Activated CD4-positive, alpha-beta T cell treated with anti-CD3 and anti-CD28 coated beads for 36 hours (primary cell): Measurements from ENCODE around the gene RPL13. TPM values are rescaled to one million over a fixed set of nuclear protein-coding genes. Genes with fewer than 3 reads are reported as not detected.

Experiments used
- ATAC-seq: fragments of 200-7000 bp; cut with Tn5 transposase; one replicate; pipeline ENCODE4 v1.10.0; 2021; ENCODE audit warnings: mild to moderate bottlenecking, moderate library complexity
- CTCF ChIA-PET: fragments of 350-600 bp; sonication (Branson Sonifier 250); formaldehyde crosslinking; loops from one replicate; lab custom pipeline; 2021; ENCODE audit warnings: antibody characterized with exemption; lab: Charles Lee
- POLR2A ChIA-PET: fragments of 350-600 bp; sonication (Branson Sonifier 250); formaldehyde crosslinking; loops from one replicate; lab custom pipeline; 2021; ENCODE audit warnings: antibody characterized with exemption, inconsistent platforms; lab: Charles Lee
- DNase-seq: peaks from one replicate; pipeline ENCODE4 v3.0.0-alpha.2; 2020
- H3K27ac Mint-ChIP-seq: one replicate; pipeline ENCODE4 v1.8.0; 2021; ENCODE audit warnings: mixed read lengths
- H3K27me3 Mint-ChIP-seq: one replicate; pipeline ENCODE4 v1.8.0; 2021; ENCODE audit warnings: mixed read lengths
- H3K36me3 Mint-ChIP-seq: one replicate; pipeline ENCODE4 v1.8.0; 2021; ENCODE audit warnings: low read depth, mixed read lengths
- H3K4me1 Mint-ChIP-seq: one replicate; pipeline ENCODE4 v1.8.0; 2021; ENCODE audit warnings: mixed read lengths
- H3K4me3 Mint-ChIP-seq: one replicate; pipeline ENCODE4 v1.8.0; 2021; ENCODE audit warnings: mild to moderate bottlenecking, moderate library complexity, mixed read lengths
- H3K9me3 Mint-ChIP-seq: one replicate; pipeline ENCODE4 v1.8.0; 2021; ENCODE audit warnings: low read depth, mixed read lengths
- intact Hi-C, 2 experiments: fragments of 100-400 bp; cut with DNase I in 1 of 2; cut with micrococcal nuclease in 1 of 2; formaldehyde crosslinking; loops; one replicate each; pipeline versions ENCODE4 v1.14.2 to v1.15.1; 2022 to 2024; cut with DNase I, micrococcal nuclease
- total RNA-seq, 2 experiments: library from RNA; stranded (reverse); gene quantifications; one replicate each; pipeline ENCODE4 v1.2.3, GENCODE V29; 2021

The RPL13 gene
- total RNA-seq, 2 experiments from 2014 or later: 2,518 to 3,038 TPM

DNA sequence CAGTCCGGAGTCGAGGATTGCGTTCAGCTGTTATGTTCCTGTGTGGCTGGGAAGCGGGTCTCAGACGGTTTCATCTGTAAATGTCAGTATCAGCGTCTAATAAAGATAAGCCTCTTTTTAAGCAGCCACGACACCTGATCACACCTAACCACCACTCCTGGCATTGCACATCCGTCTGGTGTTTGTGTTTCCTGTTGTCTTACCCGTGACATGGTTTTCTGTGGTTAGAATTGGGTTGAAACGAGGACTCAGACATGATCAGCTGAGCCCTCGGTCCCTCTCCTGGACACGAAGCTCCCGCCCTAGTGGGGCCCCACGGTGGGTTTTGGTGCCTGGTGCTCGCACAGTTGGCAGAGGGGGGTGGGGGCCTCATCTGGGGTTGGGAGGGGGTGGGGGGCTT, 33.4 kb downstream of the RPL13 start:
- ChIA-PET POLR2A (no interaction called here), CTCF (no interaction called here)
- DNase-seq: peak; percentile 40
- Mint-ChIP-seq H3K9me3 (no peaks in the 10 kb centered on the region), H3K4me3 (no peak overlapping the region), H3K27me3 (no peaks in the 10 kb centered on the region), H3K36me3 (no peaks in the 10 kb centered on the region), H3K27ac (no peak overlapping the region), H3K4me1 (peaks cover 7% of the 10 kb centered on the region)
- intact Hi-C loops: no loop called here
- peak; percentile 82 for ATAC-seq

DNA sequence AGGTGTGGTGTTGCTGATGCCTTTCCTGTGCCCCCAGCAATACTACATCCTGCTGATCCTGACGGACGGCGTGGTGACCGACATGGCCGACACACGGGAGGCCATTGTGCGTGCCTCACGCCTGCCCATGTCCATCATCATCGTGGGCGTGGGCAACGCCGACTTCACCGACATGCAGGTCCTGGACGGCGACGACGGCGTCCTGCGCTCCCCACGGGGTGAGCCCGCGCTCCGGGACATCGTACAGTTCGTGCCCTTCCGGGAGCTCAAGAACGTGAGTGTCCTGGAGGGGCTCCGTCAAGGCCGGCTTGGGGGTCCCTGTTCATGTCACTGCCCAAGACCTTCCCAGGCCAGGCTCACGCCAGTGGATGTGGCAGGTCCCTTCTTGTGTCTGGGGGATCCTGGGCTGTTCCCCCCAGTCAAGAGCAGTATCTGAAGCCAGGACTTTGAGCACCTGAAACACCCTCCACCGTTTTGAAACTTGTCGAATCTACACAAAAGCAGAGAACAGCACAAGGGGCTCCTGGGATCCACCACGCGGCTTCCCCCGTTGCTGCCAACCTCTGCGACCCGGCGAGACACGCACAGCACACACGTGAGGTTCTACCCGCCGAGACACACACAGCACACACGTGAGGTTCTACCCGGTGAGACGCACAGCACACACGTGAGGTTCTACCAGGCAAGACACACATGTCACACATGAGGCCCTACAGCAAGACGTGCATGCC, 35.0 kb downstream of the RPL13 start:
- ChIA-PET POLR2A (no interaction called here), CTCF (no interaction called here)
- ATAC-seq (no peak), DNase-seq (no peak)
- no peak overlapping the region for H3K4me3 Mint-ChIP-seq
- H3K4me1 Mint-ChIP-seq: peaks cover 10% of the 10 kb centered on the region
- H3K27ac Mint-ChIP-seq: no peak overlapping the region
- H3K9me3 Mint-ChIP-seq: no peaks in the 10 kb centered on the region
- no peaks in the 10 kb centered on the region for H3K27me3 Mint-ChIP-seq
- H3K36me3 Mint-ChIP-seq: no peaks in the 10 kb centered on the region
- intact Hi-C loops: no loop called here

DNA sequence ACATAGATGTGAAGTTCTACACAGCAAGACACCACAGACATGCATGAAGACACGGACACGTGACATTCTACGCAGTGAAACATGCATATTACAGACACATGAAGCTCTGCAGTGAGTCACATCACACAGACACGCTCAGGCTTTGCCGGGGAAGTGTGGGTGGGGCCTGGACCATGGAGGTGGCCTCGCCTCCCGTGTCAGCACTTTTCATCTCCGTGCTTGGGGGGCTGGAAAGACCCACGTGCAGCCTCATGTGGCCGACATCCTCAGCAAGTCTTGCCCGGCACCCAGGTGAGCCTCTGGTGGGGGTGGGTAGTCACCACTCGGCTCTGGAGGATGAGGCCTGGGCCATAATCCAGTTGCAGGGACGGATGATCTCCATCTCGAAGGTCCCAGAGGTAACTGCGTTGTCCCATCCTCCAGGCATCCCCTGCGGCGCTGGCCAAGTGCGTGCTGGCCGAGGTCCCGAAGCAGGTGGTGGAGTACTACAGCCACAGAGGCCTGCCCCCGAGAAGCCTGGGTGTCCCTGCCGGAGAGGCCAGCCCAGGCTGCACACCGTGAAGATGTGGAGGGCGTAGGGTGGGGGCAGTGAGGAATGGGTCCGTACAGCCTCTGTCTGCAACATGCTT, 35.7 kb downstream of the RPL13 start:
- no peaks in the 10 kb centered on the region for H3K27me3 Mint-ChIP-seq
- no peak overlapping the region for H3K27ac Mint-ChIP-seq
- no peak overlapping the region for H3K4me3 Mint-ChIP-seq
- no peaks in the 10 kb centered on the region for H3K9me3 Mint-ChIP-seq
- CTCF ChIA-PET: no interaction called here
- no peak for ATAC-seq
- DNase-seq: no peak
- POLR2A ChIA-PET: no interaction called here
- H3K4me1 Mint-ChIP-seq: peaks cover 10% of the 10 kb centered on the region
- intact Hi-C loops: no loop called here
- H3K36me3 Mint-ChIP-seq: no peaks in the 10 kb centered on the region

DNA sequence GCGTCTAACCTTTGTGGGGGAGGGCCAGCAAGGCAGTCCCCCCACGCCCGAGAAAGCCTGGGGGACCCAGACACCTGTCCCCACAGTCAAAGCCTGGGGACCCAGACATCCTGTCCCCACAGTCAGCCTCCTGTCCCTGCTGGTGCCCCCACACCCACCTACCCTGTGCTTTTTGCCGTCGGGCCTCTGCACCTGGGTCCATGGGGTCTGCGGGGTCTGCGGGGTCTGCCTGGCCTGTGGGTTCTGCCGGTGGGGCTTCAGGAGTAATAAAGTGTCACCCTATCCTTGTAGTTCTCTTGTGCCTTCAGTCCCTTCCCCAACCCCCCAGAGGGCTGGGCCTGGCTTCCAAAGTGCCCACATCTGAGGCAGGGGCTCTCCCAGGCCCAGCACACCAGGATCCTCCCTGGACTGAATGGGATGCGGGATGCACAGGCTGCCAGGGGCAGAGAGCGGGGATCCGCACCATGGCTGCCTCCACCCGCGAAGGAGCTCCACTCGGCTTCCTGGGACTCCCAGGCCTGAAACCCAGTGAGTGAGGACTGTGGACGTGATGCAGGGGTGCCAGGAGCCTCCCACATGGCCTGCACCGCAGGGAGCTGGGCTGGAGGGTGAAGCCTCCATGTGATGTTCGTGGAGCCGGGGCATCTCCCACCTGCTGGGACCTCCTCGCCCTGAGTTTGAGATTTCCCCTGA, 36.6 kb downstream of the RPL13 start:
- POLR2A ChIA-PET: no interaction called here
- no peaks in the 10 kb centered on the region for H3K27me3 Mint-ChIP-seq

DNA sequence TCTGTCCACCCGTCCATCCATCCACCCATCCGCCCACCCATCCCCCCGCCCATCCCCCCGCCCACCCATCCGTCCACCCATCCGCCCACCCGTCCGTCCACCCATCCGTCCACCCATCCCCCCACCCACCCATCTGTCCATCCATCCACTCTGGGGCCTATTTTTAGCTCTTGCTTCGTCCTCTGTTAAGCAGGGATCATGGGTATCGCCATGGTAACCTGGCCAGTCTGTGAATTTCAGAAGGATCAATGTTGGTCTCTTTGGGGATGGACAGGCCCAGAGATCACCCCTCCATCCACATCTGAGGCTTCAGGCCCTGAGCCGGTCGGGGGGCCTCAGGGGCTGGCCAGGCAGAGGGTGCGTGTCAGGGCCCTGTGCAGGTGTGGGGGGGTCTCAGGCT, 37.7 kb downstream of the RPL13 start:
- ChIA-PET CTCF (no interaction called here), POLR2A (no interaction called here)
- H3K4me3 Mint-ChIP-seq: no peak overlapping the region
- intact Hi-C loops: no loop called here
- H3K4me1 Mint-ChIP-seq: peaks cover 23% of the 10 kb centered on the region
- no peaks in the 10 kb centered on the region for H3K27me3 Mint-ChIP-seq
- no peak overlapping the region for H3K27ac Mint-ChIP-seq
- DNase-seq (peak; percentile 40), ATAC-seq (no peak)
- H3K36me3 Mint-ChIP-seq: no peaks in the 10 kb centered on the region
- no peaks in the 10 kb centered on the region for H3K9me3 Mint-ChIP-seq

More for the DNA sequence above, 36.6 kb downstream of the RPL13 start:
- H3K9me3 Mint-ChIP-seq: no peaks in the 10 kb centered on the region
- peaks cover 12% of the 10 kb centered on the region for H3K4me1 Mint-ChIP-seq
- ATAC-seq: no peak
- no peaks in the 10 kb centered on the region for H3K36me3 Mint-ChIP-seq
- CTCF ChIA-PET: no interaction called here
- intact Hi-C loops: no loop called here
- H3K4me3 Mint-ChIP-seq: no peak overlapping the region
- H3K27ac Mint-ChIP-seq: no peak overlapping the region
- no peak for DNase-seq

DNA sequence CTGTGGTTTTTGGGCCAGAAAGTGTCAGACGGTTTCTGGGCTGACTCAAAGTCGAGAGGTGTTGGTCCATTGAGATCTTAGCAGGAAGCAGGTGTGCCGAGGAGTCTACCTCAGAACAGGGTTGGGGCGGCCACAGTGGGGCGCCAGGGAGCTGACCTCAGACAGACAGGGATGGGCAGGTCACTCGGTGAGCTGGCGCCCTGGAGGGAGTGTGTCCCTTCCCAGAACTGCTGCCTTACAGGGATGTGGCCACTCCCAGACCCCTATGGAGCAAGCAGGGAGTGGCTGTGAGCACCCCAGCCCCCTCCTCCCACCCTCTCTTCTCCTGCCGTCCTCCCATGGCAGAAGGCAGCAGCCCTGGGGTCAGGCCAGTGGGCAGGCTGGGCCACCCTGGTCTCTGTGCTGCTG, 39.0 kb downstream of the RPL13 start:
- Mint-ChIP-seq H3K4me3 (no peak overlapping the region), H3K36me3 (no peaks in the 10 kb centered on the region), H3K4me1 (peaks cover 16% of the 10 kb centered on the region), H3K9me3 (no peaks in the 10 kb centered on the region), H3K27me3 (no peaks in the 10 kb centered on the region), H3K27ac (no peak overlapping the region)
- DNase-seq (peak; percentile 73), ATAC-seq (peak; percentile 45)
- CTCF ChIA-PET: interaction anchor here (1.0 to 1.3 kb wide), 2 partner anchors 16 to 17 kb away, joined by 3 to 5 read pairs; no protein-coding TSS in a partner anchor
- POLR2A ChIA-PET: no interaction called here
- intact Hi-C loops: loop anchor here in 1 of 2 experiments (1.0 kb wide), 1 partner anchor 42 kb away; no protein-coding TSS in a partner anchor

DNA sequence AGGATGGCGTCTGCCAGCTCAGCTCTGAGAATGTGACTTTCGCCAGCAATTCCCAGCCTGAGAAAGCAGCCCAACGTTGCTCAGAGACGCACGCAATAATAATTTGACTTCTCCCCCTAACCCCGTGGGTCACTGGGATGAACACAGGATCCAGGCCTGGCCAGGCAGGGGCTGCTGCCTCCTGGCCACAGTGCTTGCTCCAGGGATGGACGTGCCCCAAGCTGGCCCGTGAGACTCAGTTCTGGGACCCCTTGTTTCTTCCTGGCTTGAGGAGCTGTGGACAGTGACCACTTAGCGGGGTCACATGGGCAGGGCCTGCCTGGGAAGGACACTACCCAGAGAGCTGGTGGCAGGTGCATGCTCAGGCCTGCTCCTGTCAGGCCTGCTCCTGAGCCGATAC, 39.4 kb downstream of the RPL13 start:
- no peak overlapping the region for H3K4me3 Mint-ChIP-seq
- ATAC-seq (no peak), DNase-seq (no peak)
- intact Hi-C loops: loop anchor here in 1 of 2 experiments (1.0 kb wide), 1 partner anchor 41 kb away; no protein-coding TSS in a partner anchor
- H3K4me1 Mint-ChIP-seq: peaks cover 16% of the 10 kb centered on the region
- H3K27me3 Mint-ChIP-seq: no peaks in the 10 kb centered on the region
- CTCF ChIA-PET: interaction anchor here (1.0 to 1.3 kb wide), 2 partner anchors 15 to 17 kb away, joined by 3 to 5 read pairs; no protein-coding TSS in a partner anchor
- H3K36me3 Mint-ChIP-seq: no peaks in the 10 kb centered on the region
- no peaks in the 10 kb centered on the region for H3K9me3 Mint-ChIP-seq
- H3K27ac Mint-ChIP-seq: no peak overlapping the region
- POLR2A ChIA-PET: no interaction called here

DNA sequence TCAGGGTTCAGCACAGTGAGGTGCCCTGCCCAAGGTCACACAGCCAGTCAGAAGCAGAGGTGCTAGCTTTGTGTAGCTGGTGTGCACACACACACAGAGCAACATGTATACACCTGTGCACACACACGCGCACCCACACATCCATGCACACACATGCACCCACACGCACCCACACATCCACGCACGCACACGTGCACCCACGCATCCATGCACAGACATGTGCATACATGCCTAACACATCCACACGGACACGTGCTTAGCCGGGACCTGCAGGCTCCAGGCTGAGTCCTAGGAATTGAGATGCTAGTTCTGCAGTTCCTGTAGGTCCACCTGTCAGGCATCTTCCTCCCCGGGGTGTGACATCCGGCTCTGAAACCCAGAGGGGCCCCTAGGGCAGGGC, 39.9 kb downstream of the RPL13 start:
- ATAC-seq: no peak
- Mint-ChIP-seq H3K4me3 (no peak overlapping the region), H3K27me3 (no peaks in the 10 kb centered on the region), H3K4me1 (peaks cover 16% of the 10 kb centered on the region), H3K9me3 (no peaks in the 10 kb centered on the region), H3K27ac (no peak overlapping the region), H3K36me3 (no peaks in the 10 kb centered on the region)
- POLR2A ChIA-PET: no interaction called here
- CTCF ChIA-PET: interaction anchor here (1.0 to 1.3 kb wide), 2 partner anchors 15 to 16 kb away, joined by 3 to 5 read pairs; no protein-coding TSS in a partner anchor
- intact Hi-C loops: no loop called here
- no peak for DNase-seq

DNA sequence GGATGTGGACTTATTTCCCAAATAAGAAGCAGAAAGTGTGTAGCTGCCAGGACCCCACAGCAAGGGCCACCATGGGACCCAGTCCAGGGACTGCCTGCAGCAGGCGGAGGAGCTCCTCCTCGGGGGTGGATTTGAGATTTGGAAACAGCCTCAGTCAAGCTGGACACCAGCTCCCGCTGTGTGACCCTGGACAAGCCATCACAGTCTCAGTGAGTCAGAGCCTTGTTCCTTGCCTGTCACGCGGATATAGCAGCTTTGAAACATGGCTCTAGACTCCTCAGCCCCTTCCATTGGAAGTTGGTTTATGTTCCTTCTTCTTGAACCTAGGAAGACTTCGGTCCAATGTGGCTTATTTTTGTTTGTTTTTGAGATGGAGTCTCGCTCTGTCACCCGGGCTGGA, 40.5 kb downstream of the RPL13 start:
- no peaks in the 10 kb centered on the region for H3K27me3 Mint-ChIP-seq
- ChIA-PET POLR2A (interaction anchor here (0.6 kb wide), 1 partner anchor 32 kb away, joined by 6 read pairs; no protein-coding TSS in a partner anchor), CTCF (interaction anchor here (0.6 kb wide), 1 partner anchor 232 kb away, joined by 3 read pairs; no protein-coding TSS in a partner anchor)
- intact Hi-C loops: no loop called here
- peaks cover 16% of the 10 kb centered on the region for H3K4me1 Mint-ChIP-seq
- no peak overlapping the region for H3K27ac Mint-ChIP-seq
- no peaks in the 10 kb centered on the region for H3K36me3 Mint-ChIP-seq
- H3K4me3 Mint-ChIP-seq: no peak overlapping the region
- H3K9me3 Mint-ChIP-seq: no peaks in the 10 kb centered on the region
- DNase-seq (no peak), ATAC-seq (no peak)

DNA sequence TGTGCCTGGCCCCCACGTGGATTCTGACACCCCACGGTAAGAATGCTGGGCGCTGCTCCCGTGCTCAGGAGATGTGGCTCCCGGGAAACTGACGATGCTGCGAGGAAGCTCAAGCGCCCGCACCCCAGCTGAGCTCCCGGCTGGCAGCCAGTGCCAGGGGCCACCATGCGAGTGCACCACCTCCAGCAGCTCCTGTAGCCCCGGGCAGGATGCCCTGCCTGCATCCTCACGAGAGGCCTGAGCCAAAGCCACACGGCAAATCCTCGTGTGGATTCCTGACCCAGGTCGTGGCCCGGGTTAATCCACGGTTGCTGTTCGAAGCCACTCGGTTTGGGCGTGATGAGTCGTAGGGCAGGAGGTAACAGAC, 41.4 kb downstream of the RPL13 start:
- POLR2A ChIA-PET: interaction anchor here (0.5 to 0.6 kb wide), 2 partner anchors 52 to 171 kb away, joined by 3 read pairs; no protein-coding TSS in a partner anchor

DNA sequence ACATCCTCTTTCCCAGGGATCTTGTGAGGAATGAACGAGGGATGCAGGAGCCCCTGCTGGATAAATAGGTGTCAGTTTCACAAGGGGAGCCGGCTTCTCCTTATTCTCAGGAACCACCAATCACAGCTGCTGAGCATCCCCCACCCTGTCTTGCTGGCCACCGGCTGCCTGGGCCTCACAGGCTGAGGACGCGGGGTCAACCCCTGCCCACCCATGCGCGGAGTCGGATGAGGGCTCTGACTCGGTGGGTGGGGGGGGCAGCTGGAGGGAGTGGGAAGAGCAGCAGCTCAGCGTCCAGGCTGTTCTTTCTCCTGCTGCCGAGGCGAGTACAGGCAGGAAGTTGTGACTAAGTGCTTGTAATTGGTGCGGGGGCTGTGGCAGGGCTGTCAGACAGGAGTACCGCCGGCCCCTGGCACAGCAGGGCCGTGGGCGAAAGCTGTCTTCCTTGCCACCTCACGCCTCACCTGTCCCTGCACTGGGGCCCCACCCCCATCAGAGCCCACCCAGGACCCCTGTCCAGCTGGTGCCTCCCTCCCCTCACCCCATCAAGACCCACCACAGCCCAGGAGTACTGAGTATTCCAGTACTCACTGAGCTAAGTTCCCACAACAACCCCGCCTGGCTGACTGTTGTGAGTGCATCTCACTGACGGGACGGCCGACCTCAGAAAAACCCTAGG, 41.9 kb downstream of the RPL13 start:
- CTCF ChIA-PET: interaction anchor here (0.7 to 1.0 kb wide), 5 partner anchors 12 to 150 kb away, joined by 3 to 5 read pairs (median 4); partner anchors contain the start of gene CPNE7
- POLR2A ChIA-PET: interaction anchor here (0.5 to 0.6 kb wide), 2 partner anchors 51 to 170 kb away, joined by 3 read pairs; no protein-coding TSS in a partner anchor
- no peaks in the 10 kb centered on the region for H3K27me3 Mint-ChIP-seq
- peaks cover 16% of the 10 kb centered on the region for H3K4me1 Mint-ChIP-seq
- intact Hi-C loops: no loop called here
- ATAC-seq (peak; percentile 96), DNase-seq (peak; percentile 87)
- no peaks in the 10 kb centered on the region for H3K9me3 Mint-ChIP-seq
- peak overlapping the region; percentile 24 for H3K4me3 Mint-ChIP-seq
- H3K36me3 Mint-ChIP-seq: no peaks in the 10 kb centered on the region
- H3K27ac Mint-ChIP-seq: no peak overlapping the region

More for the DNA sequence above, 41.4 kb downstream of the RPL13 start:
- Mint-ChIP-seq H3K27me3 (no peaks in the 10 kb centered on the region), H3K4me1 (peaks cover 16% of the 10 kb centered on the region), H3K36me3 (no peaks in the 10 kb centered on the region), H3K9me3 (no peaks in the 10 kb centered on the region), H3K27ac (no peak overlapping the region), H3K4me3 (no peak overlapping the region)
- CTCF ChIA-PET: interaction anchor here (0.8 to 1.0 kb wide), 2 partner anchors 12 to 150 kb away, joined by 4 to 5 read pairs; no protein-coding TSS in a partner anchor
- ATAC-seq (no peak), DNase-seq (no peak)
- intact Hi-C loops: no loop called here
